Measurements from ENCODE around the gene GPR155.
A peak's percentile ranks its signal among the peaks of the same experiment; 100 is the strongest.
"Not testable (repeated sequence)": the region's sequence is repeated elsewhere in the genome, so short reads cannot be mapped to it uniquely, and the experiment has no call there.

Gene GPR155

DNA sequence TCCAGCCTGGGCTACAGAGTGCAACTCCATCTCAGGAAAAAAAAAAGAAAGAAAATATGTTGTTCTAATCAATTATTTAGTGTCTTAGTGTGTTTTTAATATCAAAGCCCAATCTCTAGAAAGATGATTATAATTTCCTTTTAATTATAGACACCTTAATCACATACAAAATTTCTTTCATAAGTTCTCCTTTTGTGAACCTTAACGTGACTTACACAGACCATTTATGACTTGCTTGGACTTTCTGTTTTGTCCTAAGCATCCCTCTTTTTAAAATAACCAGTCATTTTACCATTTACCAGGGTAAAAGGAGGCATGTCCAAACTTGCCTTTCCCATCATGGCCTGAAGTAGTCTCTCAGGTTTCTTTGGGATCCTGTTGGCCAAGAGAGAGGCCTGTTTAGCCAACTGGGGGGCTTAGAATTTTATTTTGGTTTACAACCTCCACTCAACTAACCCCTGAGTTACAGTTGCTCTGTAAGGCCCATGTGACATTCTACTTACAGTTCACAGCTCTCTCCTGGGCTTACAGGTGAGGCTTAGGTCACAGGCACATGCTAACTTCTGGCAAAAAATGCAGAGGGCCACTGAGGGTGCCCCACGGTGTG, 23.9 kb upstream of the GPR155 start:
- Mint-ChIP-seq H3K27me3 (no peaks in the 10 kb centered on the region), H3K4me1 (ENCODE audit: low read depth) (no peaks in the 10 kb centered on the region), H3K27ac (no peak overlapping the region), H3K36me3 (ENCODE audit: low read depth) (no peaks in the 10 kb centered on the region), H3K9me3 (peaks cover 36% of the 10 kb centered on the region), H3K4me3 (no peak overlapping the region)
- intact Hi-C loops (cut with micrococcal nuclease) = no loop called here

DNA sequence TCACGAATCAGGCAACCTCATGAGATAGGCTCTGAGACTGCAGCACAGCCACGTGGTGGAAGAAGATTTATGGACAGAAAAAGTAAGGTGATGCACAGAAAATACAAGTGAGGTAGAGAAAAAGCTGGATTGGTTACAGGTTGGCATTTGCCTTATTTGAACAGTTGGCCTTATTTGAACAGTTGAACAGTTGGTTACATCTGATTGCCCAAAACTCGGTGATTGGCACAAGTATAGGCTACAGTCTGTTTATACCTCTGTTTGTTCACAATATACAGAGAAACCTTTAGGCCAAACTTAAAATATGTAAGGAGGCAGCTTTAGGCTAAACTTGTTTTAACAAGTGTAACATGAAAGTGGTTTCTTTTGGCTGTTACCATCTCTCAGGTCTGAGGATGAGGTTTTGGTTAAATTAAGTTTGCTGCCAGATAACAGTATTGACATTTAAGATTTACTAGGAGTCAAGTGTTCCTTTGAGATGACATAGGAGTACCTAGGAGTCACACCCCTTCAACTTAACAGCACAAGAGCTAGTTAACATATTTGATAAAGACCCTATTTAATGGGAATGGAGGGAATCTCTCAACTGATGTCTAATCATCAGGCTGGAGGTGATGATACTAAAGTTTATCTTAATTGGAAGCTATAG, 16.5 kb upstream of the GPR155 start:
- Mint-ChIP-seq H3K27me3 (no peaks in the 10 kb centered on the region), H3K27ac (no peak overlapping the region), H3K4me3 (no peak overlapping the region), H3K4me1 (ENCODE audit: low read depth) (peaks cover 8% of the 10 kb centered on the region), H3K36me3 (ENCODE audit: low read depth) (no peaks in the 10 kb centered on the region), H3K9me3 (no peaks in the 10 kb centered on the region)
- intact Hi-C loops (cut with micrococcal nuclease) = no loop called here

DNA sequence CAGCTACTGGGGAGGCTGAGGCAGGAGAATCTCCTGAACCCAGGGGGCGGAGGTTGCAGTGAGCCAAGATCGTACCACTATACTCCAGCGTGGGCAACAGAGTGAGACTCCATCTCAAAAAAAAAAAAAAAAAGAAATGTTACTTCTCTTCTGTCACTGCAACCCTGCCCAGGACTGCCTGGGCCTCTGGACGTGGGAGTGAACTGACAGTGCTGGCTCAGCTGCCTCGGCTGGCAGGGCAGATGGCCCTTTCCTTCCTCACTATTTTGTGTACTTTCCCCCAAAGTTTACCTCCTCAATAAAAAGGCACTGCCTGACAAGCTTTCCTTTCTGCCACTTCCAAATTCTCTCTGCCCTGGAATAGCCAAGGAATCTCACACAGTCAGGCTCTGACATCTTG, 12.5 kb upstream of the GPR155 start:
- intact Hi-C loops (cut with micrococcal nuclease) = no loop called here
- Mint-ChIP-seq H3K27ac (peak overlapping the region; percentile 66), H3K4me1 (ENCODE audit: low read depth) (peaks cover 17% of the 10 kb centered on the region), H3K9me3 (no peaks in the 10 kb centered on the region), H3K27me3 (no peaks in the 10 kb centered on the region), H3K36me3 (ENCODE audit: low read depth) (no peaks in the 10 kb centered on the region), H3K4me3 (no peak overlapping the region)

DNA sequence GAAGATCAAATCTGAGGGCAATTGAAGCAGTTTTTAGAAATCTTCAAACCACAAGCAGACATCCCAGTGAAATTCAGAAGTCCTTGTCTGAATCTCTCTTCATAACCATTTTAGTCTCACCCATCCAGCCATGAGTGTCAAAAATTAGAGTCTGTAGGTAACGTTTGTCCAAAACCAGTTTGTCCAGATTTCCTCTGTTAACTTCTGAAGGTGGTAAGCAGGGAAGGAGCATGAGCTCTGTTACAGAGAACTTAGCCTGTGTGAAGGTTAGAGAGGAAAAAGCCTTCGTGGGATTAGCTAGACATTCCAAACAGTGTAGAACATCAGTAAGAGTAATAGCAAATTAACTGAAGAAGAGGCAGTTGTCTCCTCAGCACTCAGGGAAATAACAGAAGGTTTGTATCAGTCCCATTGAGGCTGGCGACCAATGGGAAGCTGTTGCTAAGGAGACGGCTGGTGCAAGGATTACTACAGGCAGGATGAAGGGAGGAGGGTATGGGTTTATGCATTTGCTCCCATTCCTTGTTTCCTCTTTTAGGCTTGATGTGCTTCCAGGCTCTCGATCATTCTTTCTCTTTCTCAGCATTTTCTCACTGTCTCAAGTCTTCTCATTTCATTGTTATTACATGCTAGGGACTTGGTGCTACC, 8.7 kb upstream of the GPR155 start:
- no peak overlapping the region for H3K27ac Mint-ChIP-seq

DNA sequence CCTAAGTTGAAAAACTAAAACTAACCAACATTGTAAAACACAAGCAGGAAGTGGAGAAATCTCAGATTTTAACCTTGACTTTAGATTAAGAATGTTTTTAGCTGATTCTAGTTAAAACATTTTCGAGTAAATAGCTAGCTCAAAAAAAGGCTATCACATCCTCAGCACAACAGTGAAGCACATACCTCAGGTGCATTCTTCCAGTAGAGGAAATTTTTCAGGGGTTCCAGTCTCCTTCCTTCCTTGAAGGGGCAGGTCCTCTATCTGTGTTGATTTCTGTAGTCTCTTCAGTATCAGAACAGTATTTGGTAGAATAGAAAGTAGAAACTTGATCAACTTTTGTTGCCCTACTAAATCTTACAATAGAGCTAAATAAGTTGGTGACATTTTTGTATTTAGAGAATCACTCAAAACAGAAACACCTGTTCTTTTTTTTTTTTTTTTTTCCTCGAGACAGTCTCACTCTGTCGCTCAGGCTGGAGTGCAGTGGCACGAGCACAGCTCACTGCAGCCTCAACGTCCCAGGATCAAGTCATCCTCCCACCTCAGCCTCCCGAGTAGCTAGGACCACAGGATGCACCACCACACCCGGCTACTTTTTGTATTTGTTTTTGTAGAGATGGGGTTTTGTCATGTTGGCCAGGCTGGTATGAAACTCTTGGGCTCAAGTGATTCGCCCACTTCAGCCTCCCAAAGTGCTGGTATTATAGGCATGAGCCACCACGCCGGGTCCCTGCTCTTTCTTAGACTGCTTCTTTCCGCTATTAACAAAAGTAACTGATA, 6.9 kb upstream of the GPR155 start:
- Mint-ChIP-seq H3K4me1 (ENCODE audit: low read depth) (peaks cover 24% of the 10 kb centered on the region), H3K4me3 (peak overlapping the region; percentile 39), H3K27me3 (peaks cover 2% of the 10 kb centered on the region), H3K9me3 (no peaks in the 10 kb centered on the region), H3K27ac (peak overlapping the region; percentile 86), H3K36me3 (ENCODE audit: low read depth) (no peaks in the 10 kb centered on the region)
- intact Hi-C loops (cut with micrococcal nuclease) = no loop called here

More for the DNA sequence above, 8.7 kb upstream of the GPR155 start:
- Mint-ChIP-seq H3K27me3 (no peaks in the 10 kb centered on the region), H3K4me1 (ENCODE audit: low read depth) (peaks cover 27% of the 10 kb centered on the region), H3K9me3 (no peaks in the 10 kb centered on the region), H3K4me3 (no peak overlapping the region), H3K36me3 (ENCODE audit: low read depth) (no peaks in the 10 kb centered on the region)
- intact Hi-C loops (cut with micrococcal nuclease) = no loop called here

DNA sequence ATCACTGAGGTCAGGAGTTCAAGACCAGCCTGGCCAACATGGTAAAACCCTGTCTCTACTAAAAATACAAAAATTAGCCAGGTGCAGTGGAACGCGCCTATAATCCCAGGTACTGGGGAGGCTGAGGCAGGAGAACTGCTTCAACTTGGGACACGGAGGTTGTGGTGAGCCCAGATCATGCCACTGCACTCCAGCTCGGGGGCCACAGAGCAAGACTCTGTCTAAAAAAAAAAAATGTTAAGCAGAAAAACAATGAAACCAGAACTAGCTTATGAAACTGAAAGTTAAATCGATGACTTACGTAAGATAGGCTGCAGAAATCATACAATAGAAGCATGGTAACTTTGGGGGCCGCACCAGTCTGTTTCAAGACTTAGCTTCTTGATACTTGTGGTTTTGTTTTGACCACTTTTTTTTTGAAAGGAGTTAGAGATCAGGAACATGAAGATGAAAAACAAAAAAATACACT, 6.2 kb upstream of the GPR155 start:
- Mint-ChIP-seq H3K27me3 (peaks cover 2% of the 10 kb centered on the region), H3K27ac (peak overlapping the region; percentile 86), H3K36me3 (ENCODE audit: low read depth) (no peaks in the 10 kb centered on the region), H3K4me3 (peak overlapping the region; percentile 39), H3K4me1 (ENCODE audit: low read depth) (peaks cover 31% of the 10 kb centered on the region), H3K9me3 (no peaks in the 10 kb centered on the region)
- intact Hi-C loops (cut with micrococcal nuclease) = no loop called here

DNA sequence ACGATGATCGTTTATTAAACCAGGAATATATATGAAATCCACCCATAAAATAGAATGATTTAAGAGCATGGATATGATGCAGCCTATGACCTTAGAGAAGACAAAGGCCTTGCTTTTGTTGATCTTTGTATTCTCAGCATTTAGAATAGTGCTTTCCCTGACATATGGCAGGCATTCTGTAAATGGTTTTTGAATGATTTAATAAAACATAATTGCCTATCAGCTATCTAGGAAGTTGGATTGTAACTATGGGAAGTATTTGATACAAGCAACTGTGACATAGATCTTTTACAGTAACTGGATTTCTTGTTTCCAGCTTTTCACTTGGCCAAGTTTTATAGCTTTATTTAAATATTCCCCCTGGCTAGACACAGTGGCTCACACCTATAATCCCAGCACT, 5.1 kb upstream of the GPR155 start:
- Mint-ChIP-seq H3K9me3 (no peaks in the 10 kb centered on the region), H3K4me3 (no peak overlapping the region), H3K4me1 (ENCODE audit: low read depth) (peaks cover 34% of the 10 kb centered on the region)

GRCh38 chr2:174490051-174490450, 3.2 kb upstream of the GPR155 start:
- H3K9me3 Mint-ChIP-seq = no peaks in the 10 kb centered on the region
- H3K4me3 Mint-ChIP-seq = no peak overlapping the region
- peaks cover 33% of the 10 kb centered on the region for H3K4me1 Mint-ChIP-seq (ENCODE audit: low read depth)
- H3K27me3 Mint-ChIP-seq = peaks cover 3% of the 10 kb centered on the region
- intact Hi-C loops (cut with micrococcal nuclease) = no loop called here
- H3K27ac Mint-ChIP-seq = no peak overlapping the region
- peaks cover 10% of the 10 kb centered on the region for H3K36me3 Mint-ChIP-seq (ENCODE audit: low read depth)

More for the DNA sequence above, 5.1 kb upstream of the GPR155 start:
- Mint-ChIP-seq H3K27ac (peak overlapping the region; percentile 86), H3K27me3 (peaks cover 2% of the 10 kb centered on the region), H3K36me3 (ENCODE audit: low read depth) (no peaks in the 10 kb centered on the region)
- intact Hi-C loops (cut with micrococcal nuclease) = no loop called here

DNA sequence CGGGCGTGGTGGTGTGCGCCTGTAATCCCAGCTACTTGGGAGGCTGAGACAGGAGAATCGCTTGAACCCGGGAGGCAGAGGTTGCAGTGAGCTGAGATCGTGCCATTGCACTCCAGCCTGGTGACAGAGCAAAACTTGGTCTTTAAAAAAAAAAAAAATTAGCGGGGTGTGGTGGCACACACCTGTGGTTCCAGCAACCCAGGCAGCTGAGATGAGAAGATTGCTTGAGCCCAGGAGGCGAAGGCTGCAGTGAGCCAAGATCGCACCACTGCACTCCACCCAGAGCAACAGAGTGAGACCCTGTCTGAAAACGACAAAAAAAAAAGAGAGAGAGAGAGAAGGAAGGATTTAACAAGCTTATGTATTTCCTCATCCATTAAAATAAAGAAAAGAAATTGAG, 2.7 kb upstream of the GPR155 start:
- not testable (repeated sequence) for H3K9me3 Mint-ChIP-seq; H3K4me3 Mint-ChIP-seq; H3K36me3 Mint-ChIP-seq (ENCODE audit: low read depth); H3K27me3 Mint-ChIP-seq
- intact Hi-C loops (cut with micrococcal nuclease) = loop anchor here (5.0 kb wide), 2 partner anchors 33 to 678 kb away; partner anchors contain the start of gene ATF2
- Mint-ChIP-seq H3K4me1 (ENCODE audit: low read depth) (peaks cover 38% of the 10 kb centered on the region), H3K27ac (peak overlapping the region; percentile 96)

DNA sequence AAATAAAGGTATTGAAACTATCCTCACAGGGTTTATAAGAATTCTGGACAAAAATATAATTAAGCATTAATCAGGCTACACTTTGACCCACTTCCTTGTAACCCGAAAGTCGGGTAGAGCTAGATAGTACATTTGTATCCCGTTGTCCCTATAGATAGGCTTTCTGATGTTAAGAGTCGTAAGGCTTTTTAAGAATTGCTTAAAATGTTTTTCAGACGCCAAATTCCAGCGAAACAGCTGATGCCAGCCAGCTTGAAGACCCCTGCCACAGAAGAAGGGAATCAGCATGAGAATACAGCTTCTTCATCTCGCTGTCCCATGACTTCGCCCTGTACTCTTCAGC, 962 bp upstream of the GPR155 start:
- Mint-ChIP-seq H3K27me3 (peaks cover 6% of the 10 kb centered on the region), H3K4me1 (ENCODE audit: low read depth) (peaks cover 40% of the 10 kb centered on the region), H3K36me3 (ENCODE audit: low read depth) (peaks cover 14% of the 10 kb centered on the region), H3K9me3 (no peaks in the 10 kb centered on the region), H3K27ac (peak overlapping the region; percentile 96), H3K4me3 (peak overlapping the region; percentile 13)
- intact Hi-C loops (cut with micrococcal nuclease) = loop anchor here (5.0 kb wide), 2 partner anchors 35 to 680 kb away; partner anchors contain the start of gene ATF2

DNA sequence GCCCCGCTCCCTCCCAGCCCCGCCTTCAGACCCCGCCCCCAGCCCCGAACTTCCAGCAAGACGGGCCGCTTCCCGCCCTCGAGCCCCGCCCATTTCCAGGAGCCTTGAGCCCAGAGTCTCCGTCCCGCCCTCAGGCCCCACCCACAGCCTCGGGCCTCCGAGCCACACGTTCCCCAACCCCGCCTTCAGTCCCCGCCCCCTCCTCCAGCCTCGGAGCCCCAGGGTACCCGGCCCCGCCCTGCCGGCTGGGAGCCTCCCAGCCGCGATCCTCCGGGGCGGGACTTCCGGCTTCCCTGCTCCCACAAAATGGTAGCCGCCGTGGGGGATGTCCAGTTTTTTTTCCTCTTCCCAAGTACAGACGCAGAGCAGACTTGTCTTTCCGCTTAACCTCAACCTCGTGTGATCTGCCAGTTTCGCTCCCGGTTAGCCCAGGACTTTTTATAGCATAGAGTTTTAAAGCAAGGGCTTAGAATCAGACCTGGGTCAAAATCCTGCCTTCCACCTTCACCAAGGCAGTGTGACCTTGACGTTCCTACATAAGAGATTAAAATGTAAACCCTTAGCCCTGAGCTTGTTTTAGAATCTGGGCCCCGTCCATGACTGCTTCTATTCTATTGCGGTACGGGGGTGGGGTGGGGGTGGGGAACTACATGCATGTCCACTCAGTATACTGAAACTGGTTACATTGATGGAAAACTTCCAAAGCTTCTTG, 435 bp upstream of the GPR155 start:
- peaks cover 6% of the 10 kb centered on the region for H3K27me3 Mint-ChIP-seq
- no peaks in the 10 kb centered on the region for H3K9me3 Mint-ChIP-seq
- peaks cover 34% of the 10 kb centered on the region for H3K4me1 Mint-ChIP-seq (ENCODE audit: low read depth)
- H3K4me3 Mint-ChIP-seq = peak overlapping the region; percentile 91
- peaks cover 19% of the 10 kb centered on the region for H3K36me3 Mint-ChIP-seq (ENCODE audit: low read depth)
- H3K27ac Mint-ChIP-seq = peak overlapping the region; percentile 96
- intact Hi-C loops (cut with micrococcal nuclease) = loop anchor here (5.0 kb wide), 2 partner anchors 35 to 680 kb away; partner anchors contain the start of gene ATF2

DNA sequence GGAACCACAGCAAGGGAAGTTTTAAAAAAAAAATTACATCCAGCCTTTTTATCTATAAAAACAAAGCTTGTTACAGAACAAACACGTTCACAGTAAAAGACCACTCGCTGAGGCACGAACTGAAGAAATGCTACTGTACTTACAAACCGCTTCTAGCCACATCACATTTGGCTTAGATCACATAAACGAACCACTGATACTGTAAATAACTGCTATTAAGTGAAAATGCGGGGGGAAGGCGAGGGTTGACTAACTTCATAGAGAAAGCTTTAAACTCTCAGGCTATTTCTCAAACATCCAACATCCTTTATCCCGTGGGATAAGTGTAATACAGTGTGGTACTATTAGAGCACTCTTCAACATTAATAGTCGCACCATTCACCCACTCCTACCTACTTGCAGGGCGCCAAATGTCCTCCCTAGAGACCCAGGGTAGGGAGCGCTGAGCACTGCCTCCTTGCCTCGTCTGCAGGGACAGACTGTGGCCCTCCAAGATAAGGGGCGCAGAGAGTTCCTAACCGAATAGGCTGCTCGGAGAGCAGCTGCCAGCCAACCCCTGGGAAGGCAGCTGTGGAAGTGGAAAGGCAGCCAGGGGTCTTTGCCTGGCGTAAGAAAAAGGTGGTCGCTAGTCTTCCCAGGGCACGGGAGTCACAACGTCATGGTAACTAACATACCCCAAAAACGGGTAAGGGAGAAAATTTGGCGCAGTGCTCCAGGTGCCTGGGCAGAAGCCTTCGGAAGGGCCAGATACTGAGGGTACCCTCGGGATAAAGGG, 854 bp downstream of the GPR155 start:
- peaks cover 31% of the 10 kb centered on the region for H3K4me1 Mint-ChIP-seq (ENCODE audit: low read depth)
- intact Hi-C loops (cut with micrococcal nuclease) = loop anchor here (5.0 kb wide), 2 partner anchors 36 to 681 kb away; partner anchors contain the start of gene ATF2
- H3K27me3 Mint-ChIP-seq = peaks cover 6% of the 10 kb centered on the region
- peak overlapping the region; percentile 96 for H3K27ac Mint-ChIP-seq
- H3K9me3 Mint-ChIP-seq = no peaks in the 10 kb centered on the region
- H3K4me3 Mint-ChIP-seq = peak overlapping the region; percentile 91
- H3K36me3 Mint-ChIP-seq (ENCODE audit: low read depth) = peaks cover 28% of the 10 kb centered on the region

- not testable (repeated sequence) for H3K9me3 Mint-ChIP-seq, H3K27me3 Mint-ChIP-seq
- peaks cover 36% of the 10 kb centered on the region for H3K36me3 Mint-ChIP-seq (ENCODE audit: low read depth)
- H3K4me3 Mint-ChIP-seq = peak overlapping the region; percentile 91
- peak overlapping the region; percentile 96 for H3K27ac Mint-ChIP-seq
- peaks cover 31% of the 10 kb centered on the region for H3K4me1 Mint-ChIP-seq (ENCODE audit: low read depth)
- intact Hi-C loops (cut with micrococcal nuclease) = loop anchor here (5.0 kb wide), 2 partner anchors 37 to 682 kb away; partner anchors contain the start of gene ATF2
These were observed 1.8 kb downstream of the GPR155 start for GRCh38 chr2:174485045-174485444.
